Ishikawa (cell line): Measurements from ENCODE around the gene GTF2I.

Experiments used
- CEBPB ChIP-seq: IDR thresholded peaks from 2 replicates; pipeline ENCODE4 v1.6.1; 2012
- CREB1 ChIP-seq: IDR thresholded peaks from 2 replicates; pipeline ENCODE4 v1.6.1; 2012; ENCODE audit warnings: low read depth
- EGR1 ChIP-seq: IDR thresholded peaks from 2 replicates; pipeline ENCODE4 v1.6.1; 2012
- EP300 ChIP-seq: IDR thresholded peaks from 2 replicates; pipeline ENCODE4 v1.6.1; 2012; ENCODE audit warnings: borderline replicate concordance
- FOXM1 ChIP-seq: IDR thresholded peaks from 2 replicates; pipeline ENCODE4 v1.6.1; 2012; ENCODE audit warnings: low read depth, borderline replicate concordance
- MAX ChIP-seq: IDR thresholded peaks from 2 replicates; pipeline ENCODE4 v1.6.1; 2012
- NFIC ChIP-seq: IDR thresholded peaks from 2 replicates; pipeline ENCODE4 v1.6.1; 2012
- RAD21 ChIP-seq: IDR thresholded peaks from 2 replicates; pipeline ENCODE4 v1.6.1; 2012; ENCODE audit warnings: low read depth
- REST ChIP-seq: IDR thresholded peaks from 2 replicates; pipeline ENCODE4 v1.6.1; 2012; ENCODE audit warnings: low read depth, mild to moderate bottlenecking
- TAF1 ChIP-seq: IDR thresholded peaks from 2 replicates; pipeline ENCODE4 v1.6.1; 2012; ENCODE audit warnings: low read depth, mild to moderate bottlenecking
- TCF12 ChIP-seq: IDR thresholded peaks from 2 replicates; pipeline ENCODE4 v1.6.1; 2012; ENCODE audit warnings: low read depth
- TEAD4 ChIP-seq: IDR thresholded peaks from 2 replicates; pipeline ENCODE4 v1.6.1; 2012
- USF1 ChIP-seq: IDR thresholded peaks from 2 replicates; pipeline ENCODE4 v1.6.1; 2012
- YY1 ChIP-seq: IDR thresholded peaks from 2 replicates; pipeline ENCODE4 v1.6.1; 2012; ENCODE audit warnings: low read depth
- ZBTB7A ChIP-seq: IDR thresholded peaks from 2 replicates; pipeline ENCODE4 v1.6.1; 2012; ENCODE audit warnings: low read depth

GTF2I gene

GRCh38 chr7:74657692-74658177 is at the start of gene GTF2I:
GTF2I (plus strand) TSS chr7:74657718; CDS start chr7:74689129, 31,411 bp downstream.
- TF ChIP-seq ZBTB7A (peak; percentile 51; the same call in 1 of the 2 replicates), FOXM1 (no peak), MAX (no peak; the same call in 1 of the 2 replicates), CREB1 (no peak)

GRCh38 chr7:74612015-74612829 is 45.3 kb upstream of the GTF2I start:
- TF ChIP-seq USF1 = peak; percentile 44; the same call in 1 of the 2 replicates
- peak; percentile 88 for TF ChIP-seq TCF12
- no peak for TF ChIP-seq CREB1
- TF ChIP-seq TEAD4 = peak; percentile 77
- TF ChIP-seq MAX = peak; percentile 82
- TF ChIP-seq NFIC = peak; percentile 99
- peak; percentile 90 for TF ChIP-seq EP300
- no peak for TF ChIP-seq ZBTB7A
- TF ChIP-seq FOXM1 = peak; percentile 53; the same call in 1 of the 2 replicates
- TF ChIP-seq EGR1 = no peak
- no peak for TF ChIP-seq REST
- no peak; the same call in 1 of the 2 replicates for TF ChIP-seq CEBPB
- TF ChIP-seq TAF1 = peak; percentile 37; the same call in 1 of the 2 replicates
- no peak; the same call in 1 of the 2 replicates for TF ChIP-seq YY1
- TF ChIP-seq RAD21 = no peak; the same call in 1 of the 2 replicates

GRCh38 chr7:74615933-74616780 is 41.4 kb upstream of the GTF2I start:
- TF ChIP-seq REST (no peak), RAD21 (no peak; the same call in 1 of the 2 replicates), TCF12 (no peak), CEBPB (no peak)

- TF ChIP-seq MAX = peak; percentile 50
- TF ChIP-seq YY1 = no peak
- TF ChIP-seq USF1 = peak; percentile 21; the same call in 1 of the 2 replicates
These were observed 40.3 kb upstream of the GTF2I start for GRCh38 chr7:74617180-74617744.

GRCh38 chr7:74619235-74619860 is 38.2 kb upstream of the GTF2I start:
- TF ChIP-seq TCF12 = no peak
- TF ChIP-seq CREB1 = no peak
- no peak for TF ChIP-seq CEBPB
- TF ChIP-seq REST = no peak
- no peak for TF ChIP-seq FOXM1
- TF ChIP-seq TEAD4 = no peak
- TF ChIP-seq RAD21 = no peak
- TF ChIP-seq TAF1 = no peak
- no peak for TF ChIP-seq MAX
- no peak for TF ChIP-seq YY1
- no peak for TF ChIP-seq ZBTB7A
